Lower leg skin (tissue), 3 donors: ENCODE measurements around the gene TAL1.

ENCODE experiments used
- CTCF ChIP-seq, 3 donors: fragments of 450-650 bp; IDR thresholded peaks; one replicate each; pipeline ENCODE4 v1.5.1; 2016; ENCODE audit warnings: antibody characterized with exemption in 3 of 3, mild to moderate bottlenecking in 3 of 3, moderate library complexity in 2 of 3
- POLR2A ChIP-seq, 2 donors: fragments of 450-650 bp; IDR thresholded peaks; one replicate each; pipeline ENCODE4 v1.6.1; 2016 to 2017; ENCODE audit warnings: antibody characterized with exemption in 2 of 2, mild to moderate bottlenecking in 1 of 2, moderate library complexity in 1 of 2

GRCh38 chr1:47214549-47214948, 17.5 kb downstream of the TAL1 start:
- TF ChIP-seq CTCF (IDR thresholded peaks at IDR 0.05) (no peak), POLR2A (IDR thresholded peaks at IDR 0.05) (no peak)
